Measurements from ENCODE around the gene VAV3.

DNA sequence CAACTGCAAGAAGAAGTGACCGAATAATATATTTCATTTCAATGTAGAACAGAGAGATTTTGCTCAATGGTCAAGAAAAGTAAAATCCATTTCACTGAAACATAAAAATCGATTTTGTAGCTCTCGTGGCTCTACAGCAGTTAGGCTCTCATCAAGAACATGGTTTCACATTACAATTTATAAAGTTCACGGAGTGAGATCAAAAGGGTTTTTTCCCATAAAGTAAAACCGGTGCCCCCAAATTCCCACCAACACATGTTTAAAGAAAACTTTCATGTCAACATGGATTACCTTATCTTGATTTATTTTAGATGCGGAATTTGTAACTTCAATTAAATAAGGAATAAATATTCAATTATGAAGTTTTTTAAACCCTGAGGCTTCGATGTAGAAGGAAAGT, 16.3 kb upstream of the VAV3 start:
- TF ChIP-seq EZH2phosphoT487 (IDR thresholded peaks at IDR 0.05; ENCODE audit: insufficient read depth, low read depth) (no peak), EZH2 (IDR thresholded peaks at IDR 0.05; ENCODE audit: insufficient read depth, poor library complexity, severe bottlenecking) (no peak)
